Natural killer cell (primary cell): Measurements from ENCODE around the gene DPYSL5. TPM values are rescaled to one million over a fixed set of nuclear protein-coding genes. Genes with fewer than 3 reads are reported as not detected.
A peak's percentile ranks its signal among the peaks of the same experiment; 100 is the strongest.

Experiments used
- ATAC-seq, 3 donors: fragments of 150-1000 bp in 2 of 3; fragments of 200-7000 bp in 1 of 3; cut with Tn5 transposase; 1 replicate in 1 of 3; 2 replicates in 2 of 3; pipeline ENCODE4 v1.10.0; 2021; ENCODE audit warnings: mild to moderate bottlenecking in 2 of 3, moderate library complexity in 2 of 3
- DNase-seq, 2 donors: peaks; one replicate each; pipeline versions ENCODE4 v3.0.0 to v3.0.0-alpha.2; 2013 to 2021; ENCODE audit warnings: mixed read lengths in 1 of 2
- H3K27ac ChIP-seq: one replicate; pipeline ENCODE4 v1.5.1; 2013; ENCODE audit warnings: mild to moderate bottlenecking, low read length
- H3K27me3 ChIP-seq: one replicate; pipeline ENCODE4 v1.6.1; 2013; ENCODE audit warnings: low read length; ENCODE audit not compliant: control insufficient read depth, insufficient read depth
- H3K36me3 ChIP-seq: one replicate; pipeline ENCODE4 v1.6.1; 2013; ENCODE audit warnings: low read length; ENCODE audit not compliant: control insufficient read depth, insufficient read depth
- H3K4me1 ChIP-seq: one replicate; pipeline ENCODE4 v1.6.1; 2013; ENCODE audit warnings: low read length; ENCODE audit not compliant: control insufficient read depth, insufficient read depth
- H3K4me3 ChIP-seq: one replicate; pipeline ENCODE4 v1.5.1; 2013; ENCODE audit warnings: low read length
- H3K9me3 ChIP-seq: one replicate; pipeline ENCODE4 v1.6.1; 2013; ENCODE audit warnings: low read length; ENCODE audit not compliant: control insufficient read depth, insufficient read depth
- H3K27ac Mint-ChIP-seq, 2 donors: one replicate each; pipeline ENCODE4 v1.8.0; 2022; ENCODE audit warnings: mild to moderate bottlenecking in 2 of 2, mixed read lengths in 2 of 2, moderate library complexity in 1 of 2
- H3K27me3 Mint-ChIP-seq, 2 donors: one replicate each; pipeline ENCODE4 v1.8.0; 2022; ENCODE audit warnings: low read depth in 2 of 2, mixed read lengths in 2 of 2
- H3K36me3 Mint-ChIP-seq: one replicate; pipeline ENCODE4 v1.8.0; 2022; ENCODE audit warnings: mixed read lengths
- H3K4me1 Mint-ChIP-seq, 2 donors: one replicate each; pipeline ENCODE4 v1.8.0; 2022; ENCODE audit warnings: mixed read lengths in 2 of 2
- H3K4me3 Mint-ChIP-seq: one replicate; pipeline ENCODE4 v1.8.0; 2022; ENCODE audit warnings: mild to moderate bottlenecking, moderate library complexity, mixed read lengths
- H3K9me3 Mint-ChIP-seq, 2 donors: one replicate each; pipeline ENCODE4 v1.8.0; 2022; ENCODE audit warnings: mixed read lengths in 2 of 2
- CTCF ChIP-seq: fragments of 200-600 bp; IDR thresholded peaks from one replicate; pipeline ENCODE4 v1.8.0; 2022; ENCODE audit warnings: antibody characterized with exemption
- WGBS: methylation state at CpG from one replicate; pipeline ENCODE4 v1.1.7; 2013; ENCODE audit warnings: missing lambda C conversion rate; ENCODE audit not compliant: insufficient coverage; 5-methylcytosine and 5-hydroxymethylcytosine counted together
- intact Hi-C: fragments of 100-400 bp; cut with micrococcal nuclease; formaldehyde crosslinking; loops from one replicate; pipeline ENCODE4 v1.14.2; 2022
- total RNA-seq, 4 donors: library from RNA; stranded (reverse); fragments of 120-200 nt in 1 of 4; gene quantifications; one replicate each; pipeline versions ENCODE4 v1.2.3 to v1.2.4, GENCODE V29; 2013 to 2022

Gene DPYSL5
- total RNA-seq, 3 donors from 2014 or later (not counting 1 experiment from before 2014, with no cell fraction given) = not detected

DNA sequence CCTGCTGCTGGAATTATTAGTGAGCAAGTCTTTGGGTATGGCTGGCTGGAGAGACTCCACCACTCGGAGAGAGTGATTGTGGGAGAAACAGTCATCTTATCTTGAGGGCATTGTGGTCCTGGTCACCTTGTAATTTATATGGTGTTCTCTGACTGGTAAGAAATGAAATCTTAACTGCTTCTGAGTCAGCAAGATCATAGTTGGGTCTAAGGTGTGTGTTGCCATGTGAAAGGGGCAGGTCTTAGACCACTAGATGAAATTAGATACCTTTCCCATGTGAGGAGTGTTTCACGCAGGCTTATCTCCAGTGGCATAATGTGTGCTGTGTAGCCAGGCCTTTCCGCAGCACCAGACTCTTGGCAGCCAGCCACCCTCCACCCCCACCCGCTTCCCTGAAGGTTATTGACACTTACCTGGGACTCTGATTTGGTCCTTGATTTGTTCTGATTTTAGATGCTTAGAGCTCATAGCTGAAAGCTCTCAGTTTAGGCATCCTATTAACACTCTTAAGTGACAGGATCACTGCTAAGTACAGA, 130.2 kb downstream of the DPYSL5 start:
- Histone ChIP-seq H3K4me1 (no peaks in the 10 kb centered on the region), H3K27me3 (no peaks in the 10 kb centered on the region), H3K9me3 (no peaks in the 10 kb centered on the region), H3K27ac (no peak overlapping the region), H3K36me3 (no peaks in the 10 kb centered on the region), H3K4me3 (no peak overlapping the region)
- Mint-ChIP-seq H3K4me1 (no peaks in the 10 kb centered on the region), H3K9me3 (no peaks in the 10 kb centered on the region), H3K36me3 (no peaks in the 10 kb centered on the region), H3K27ac (no peak overlapping the region), H3K4me3 (no peak overlapping the region), H3K27me3 (peaks cover 2 to 9% of the 10 kb centered on the region in 2 donors)
- 82% methylated on average over 4 of the region's 4 CpGs for WGBS
- intact Hi-C loops = no loop called here
- ATAC-seq (no peak), DNase-seq (no peak)
- TF ChIP-seq CTCF = no peak

DNA sequence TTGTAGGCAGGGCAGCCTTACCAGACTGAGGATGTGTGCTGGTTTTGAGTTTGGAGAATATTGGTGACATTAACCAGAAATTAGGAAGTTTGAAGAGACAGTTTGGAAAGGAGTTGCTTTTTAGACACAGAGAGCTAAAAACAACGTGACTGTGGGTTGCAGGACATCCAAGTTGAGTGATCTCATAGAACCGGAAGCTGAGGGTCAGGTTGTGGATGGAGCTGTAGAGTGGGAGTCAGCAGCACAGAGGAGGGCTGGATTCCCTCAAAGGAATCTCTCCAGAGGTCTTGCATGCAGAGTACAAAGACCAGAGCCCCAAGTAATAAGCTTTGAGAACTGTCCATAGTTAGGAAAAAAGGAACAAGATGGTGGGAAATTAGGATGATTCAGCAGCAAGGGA, 131.8 kb downstream of the DPYSL5 start:
- Mint-ChIP-seq H3K36me3 (no peaks in the 10 kb centered on the region), H3K4me1 (no peaks in the 10 kb centered on the region), H3K27ac (no peak overlapping the region), H3K27me3 (peaks cover 2 to 7% of the 10 kb centered on the region in 2 donors), H3K9me3 (no peaks in the 10 kb centered on the region), H3K4me3 (no peak overlapping the region)
- H3K27ac ChIP-seq = no peak overlapping the region
- no peaks in the 10 kb centered on the region for H3K27me3 ChIP-seq
- no peaks in the 10 kb centered on the region for H3K9me3 ChIP-seq
- no peaks in the 10 kb centered on the region for H3K4me1 ChIP-seq
- no peak overlapping the region for H3K4me3 ChIP-seq
- intact Hi-C loops = no loop called here
- WGBS = 73% methylated on average over 2 of the region's 2 CpGs
- DNase-seq (no peak), ATAC-seq (no peak)
- H3K36me3 ChIP-seq = no peaks in the 10 kb centered on the region
- no peak for TF ChIP-seq CTCF

DNA sequence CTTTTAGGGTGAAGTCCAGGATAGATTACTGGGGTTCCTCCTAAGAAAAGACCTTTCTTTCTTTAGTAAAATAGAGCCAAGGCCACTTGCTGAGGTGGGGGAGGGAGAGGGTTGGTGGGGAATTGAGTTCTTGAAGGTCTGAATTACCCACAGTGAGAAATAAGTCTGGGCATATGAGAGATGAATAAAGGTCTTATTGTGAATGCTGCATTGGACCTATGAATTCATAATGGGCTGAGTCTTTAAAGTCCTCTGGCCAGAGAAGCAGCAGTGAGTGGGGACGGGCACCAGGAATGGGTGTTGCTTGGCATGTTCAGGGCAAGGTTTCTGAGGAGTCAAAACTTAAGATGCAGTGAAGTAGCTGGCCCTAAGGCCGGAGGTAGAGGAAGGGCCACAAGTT, 133.0 kb downstream of the DPYSL5 start:
- no peak for ATAC-seq
- Mint-ChIP-seq H3K4me3 (no peak overlapping the region), H3K4me1 (no peaks in the 10 kb centered on the region), H3K9me3 (no peaks in the 10 kb centered on the region), H3K36me3 (no peaks in the 10 kb centered on the region), H3K27me3 (peaks cover 2 to 7% of the 10 kb centered on the region in 2 donors), H3K27ac (no peak overlapping the region)
- Histone ChIP-seq H3K4me1 (no peaks in the 10 kb centered on the region), H3K9me3 (no peaks in the 10 kb centered on the region), H3K27ac (no peak overlapping the region), H3K4me3 (no peak overlapping the region), H3K27me3 (no peaks in the 10 kb centered on the region), H3K36me3 (no peaks in the 10 kb centered on the region)
- TF ChIP-seq CTCF = no peak
- 87% methylated on average over 2 of the region's 2 CpGs for WGBS
- intact Hi-C loops = no loop called here
- no peak for DNase-seq

DNA sequence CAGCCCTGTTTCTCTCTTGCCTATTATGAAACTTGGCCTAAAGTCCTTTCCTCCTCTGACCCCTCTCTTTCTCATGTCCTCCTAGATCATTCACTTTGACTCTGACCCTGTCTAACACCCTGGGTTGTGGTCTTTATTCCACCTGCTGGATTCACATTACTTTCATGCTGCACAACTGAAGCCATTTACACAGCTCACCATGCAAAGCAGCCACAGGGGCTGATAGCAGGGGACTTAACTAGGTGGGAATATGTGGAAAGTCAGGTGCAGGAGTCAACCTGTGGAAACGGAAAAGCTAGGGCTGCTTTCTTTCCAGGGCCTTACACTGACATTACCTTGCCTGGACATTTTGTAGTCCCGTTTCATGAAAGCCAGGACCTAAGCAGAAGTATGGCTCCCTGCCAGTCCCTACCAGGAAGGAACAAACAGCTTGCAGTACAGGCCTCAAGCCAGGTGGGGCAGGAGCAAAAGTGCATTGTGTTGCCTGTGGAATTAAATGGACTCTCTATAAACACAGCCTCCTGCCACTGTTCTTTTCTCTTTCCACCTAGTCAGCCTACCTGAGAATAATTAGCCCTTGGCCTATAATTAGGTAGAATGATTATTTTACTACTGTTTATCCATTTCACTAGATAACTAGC, 134.3 kb downstream of the DPYSL5 start:
- DNase-seq (peak in 1 of 2 donors; percentile 51), ATAC-seq (peak in 1 of 3 donors; percentile 65)
- peaks cover 2 to 7% of the 10 kb centered on the region in 2 donors for H3K27me3 Mint-ChIP-seq
- Histone ChIP-seq H3K4me3 (no peak overlapping the region), H3K27ac (no peak overlapping the region), H3K27me3 (no peaks in the 10 kb centered on the region), H3K9me3 (no peaks in the 10 kb centered on the region), H3K4me1 (no peaks in the 10 kb centered on the region), H3K36me3 (no peaks in the 10 kb centered on the region)
- H3K36me3 Mint-ChIP-seq = no peaks in the 10 kb centered on the region
- no peaks in the 10 kb centered on the region for H3K9me3 Mint-ChIP-seq
- intact Hi-C loops = no loop called here
- no peaks in the 10 kb centered on the region for H3K4me1 Mint-ChIP-seq
- WGBS = 42% methylated on average over 2 of the region's 2 CpGs
- no peak overlapping the region for H3K4me3 Mint-ChIP-seq
- H3K27ac Mint-ChIP-seq = no peak overlapping the region
- TF ChIP-seq CTCF = no peak
